ENCODE results near the gene CDKN1B.

The CDKN1B gene

DNA sequence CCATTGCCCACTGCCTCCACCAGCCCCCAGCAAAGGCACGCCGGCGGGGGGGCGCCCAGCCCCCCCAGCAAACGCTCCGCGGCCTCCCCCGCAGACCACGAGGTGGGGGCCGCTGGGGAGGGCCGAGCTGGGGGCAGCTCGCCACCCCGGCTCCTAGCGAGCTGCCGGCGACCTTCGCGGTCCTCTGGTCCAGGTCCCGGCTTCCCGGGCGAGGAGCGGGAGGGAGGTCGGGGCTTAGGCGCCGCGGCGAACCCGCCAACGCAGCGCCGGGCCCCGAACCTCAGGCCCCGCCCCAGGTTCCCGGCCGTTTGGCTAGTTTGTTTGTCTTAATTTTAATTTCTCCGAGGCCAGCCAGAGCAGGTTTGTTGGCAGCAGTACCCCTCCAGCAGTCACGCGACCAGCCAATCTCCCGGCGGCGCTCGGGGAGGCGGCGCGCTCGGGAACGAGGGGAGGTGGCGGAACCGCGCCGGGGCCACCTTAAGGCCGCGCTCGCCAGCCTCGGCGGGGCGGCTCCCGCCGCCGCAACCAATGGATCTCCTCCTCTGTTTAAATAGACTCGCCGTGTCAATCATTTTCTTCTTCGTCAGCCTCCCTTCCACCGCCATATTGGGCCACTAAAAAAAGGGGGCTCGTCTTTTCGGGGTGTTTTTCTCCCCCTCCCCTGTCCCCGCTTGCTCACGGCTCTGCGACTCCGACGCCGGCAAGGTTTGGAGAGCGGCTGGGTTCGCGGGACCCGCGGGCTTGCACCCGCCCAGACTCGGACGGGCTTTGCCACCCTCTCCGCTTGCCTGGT, at the start of gene CDKN1B:
Gene CDKN1B (plus strand): TSS at position 576 of the 793 bp plus-strand sequence. CDS start 472 bp downstream, outside the sequence.
- H3K4me1 ChIP-seq (ENCODE audit: control insufficient read depth in 1 of 2, insufficient read depth in 2 of 2, low read length in 2 of 2) = peaks cover 29 to 47% of the 10 kb centered on the region in 2 donors
- H3K27me3 ChIP-seq (ENCODE audit: low read depth, low read length) = no peaks in the 10 kb centered on the region
- peaks cover 20% of the 10 kb centered on the region in 2 donors for H3K36me3 ChIP-seq (ENCODE audit: control insufficient read depth in 1 of 2, insufficient read depth in 2 of 2, low read length in 2 of 2)
- peak within 1 kb of the TSS; percentile 83 to 98 for H3K4me3 ChIP-seq (ENCODE audit: low read depth in 1 of 2, low read length in 2 of 2)
- no peaks in the 10 kb centered on the region for H3K9me3 ChIP-seq (ENCODE audit: control insufficient read depth in 1 of 2, low read length in 2 of 2)
- H3K27ac ChIP-seq (ENCODE audit: low read length) = peak within 1 kb of the TSS; percentile 98

DNA sequence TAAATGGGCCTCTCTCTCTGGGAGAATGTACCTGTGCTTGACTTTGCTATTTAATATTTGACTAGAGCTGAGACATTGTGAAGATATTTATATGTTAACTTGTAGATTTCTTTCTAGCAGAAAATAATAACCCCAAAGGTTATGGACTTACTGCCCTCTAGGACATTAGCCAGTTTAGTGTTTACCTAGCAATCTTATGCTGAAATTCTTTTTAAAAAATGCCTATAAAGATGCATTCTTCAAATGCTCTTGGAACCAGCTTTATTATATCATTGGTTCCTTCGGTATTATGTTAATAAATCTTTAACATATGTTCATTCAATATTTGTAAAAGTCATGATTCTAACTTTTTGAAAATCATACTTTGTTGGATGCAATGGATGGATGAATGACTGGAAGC, 49.2 kb upstream of the CDKN1B start:
- H3K27me3 ChIP-seq (ENCODE audit: low read depth, low read length) = no peaks in the 10 kb centered on the region

DNA sequence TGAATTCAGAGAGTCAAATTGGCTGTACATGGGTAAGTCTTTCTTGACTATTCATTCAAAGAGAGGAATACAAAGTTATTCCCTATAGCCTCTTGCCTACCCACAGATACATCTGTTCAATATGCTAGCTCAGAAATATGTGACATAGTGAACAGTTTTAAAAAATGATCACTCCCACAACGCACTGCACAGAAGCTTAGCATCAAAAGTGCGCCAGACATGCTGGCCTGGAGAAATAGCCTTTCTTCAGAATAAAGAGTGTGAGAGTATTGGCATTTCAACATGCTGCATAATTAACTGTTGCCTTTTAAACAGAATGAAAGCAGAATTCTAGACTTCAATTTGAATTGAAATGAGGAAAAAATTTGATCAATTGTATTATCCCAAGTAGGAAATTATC, 48.1 kb upstream of the CDKN1B start:
- H3K4me3 ChIP-seq (ENCODE audit: low read depth in 1 of 2, low read length in 2 of 2) = no peak overlapping the region
- no peaks in the 10 kb centered on the region for H3K36me3 ChIP-seq (ENCODE audit: control insufficient read depth in 1 of 2, insufficient read depth in 2 of 2, low read length in 2 of 2)
- no peaks in the 10 kb centered on the region for H3K9me3 ChIP-seq (ENCODE audit: control insufficient read depth in 1 of 2, low read length in 2 of 2)
- no peaks in the 10 kb centered on the region for H3K4me1 ChIP-seq (ENCODE audit: control insufficient read depth in 1 of 2, insufficient read depth in 2 of 2, low read length in 2 of 2)
- no peaks in the 10 kb centered on the region for H3K27me3 ChIP-seq (ENCODE audit: low read depth, low read length)
- H3K27ac ChIP-seq (ENCODE audit: low read length) = no peak overlapping the region

More for the DNA sequence above, 49.2 kb upstream of the CDKN1B start:
- H3K9me3 ChIP-seq (ENCODE audit: control insufficient read depth in 1 of 2, low read length in 2 of 2) = no peaks in the 10 kb centered on the region
- no peaks in the 10 kb centered on the region for H3K4me1 ChIP-seq (ENCODE audit: control insufficient read depth in 1 of 2, insufficient read depth in 2 of 2, low read length in 2 of 2)
- H3K4me3 ChIP-seq (ENCODE audit: low read depth in 1 of 2, low read length in 2 of 2) = no peak overlapping the region
- H3K27ac ChIP-seq (ENCODE audit: low read length) = no peak overlapping the region
- H3K36me3 ChIP-seq (ENCODE audit: control insufficient read depth in 1 of 2, insufficient read depth in 2 of 2, low read length in 2 of 2) = no peaks in the 10 kb centered on the region

DNA sequence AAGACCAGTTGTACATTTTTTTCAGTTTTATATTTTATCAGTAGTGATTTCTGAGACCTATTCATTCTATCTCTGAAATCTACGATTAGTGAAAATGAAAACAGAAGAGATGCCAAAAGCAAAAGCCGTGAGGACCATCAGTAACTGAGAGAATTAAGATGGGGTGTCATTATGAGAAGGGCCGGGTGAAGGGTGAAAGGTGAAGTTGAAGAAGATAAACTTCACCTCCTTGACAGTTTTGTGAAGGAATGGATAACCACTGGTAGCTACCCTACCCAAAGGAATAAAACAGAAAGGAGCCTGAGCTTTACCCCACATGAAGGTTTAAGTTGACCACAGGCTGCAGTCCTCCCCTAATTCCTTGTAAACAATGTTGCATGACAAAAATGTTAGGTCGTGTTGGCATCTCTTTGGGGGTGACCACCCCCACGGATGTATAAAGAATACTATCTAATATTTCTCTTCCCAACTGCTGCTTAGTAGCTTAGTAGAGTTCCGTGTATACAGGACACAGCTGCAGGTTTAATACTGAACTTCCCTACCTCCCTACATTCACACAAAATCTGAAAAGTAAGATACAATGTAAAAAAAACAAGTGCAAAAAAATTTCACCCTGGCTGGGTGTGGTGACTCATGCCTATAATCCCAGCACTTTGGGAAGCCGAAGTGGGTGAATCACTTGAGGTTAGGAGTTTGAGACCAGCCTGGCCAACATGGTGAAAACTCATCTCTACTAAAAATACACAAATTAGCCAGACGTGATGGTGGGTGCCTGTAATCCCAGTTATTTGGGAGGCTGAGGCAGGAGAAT, 45.1 kb upstream of the CDKN1B start:
- no peak overlapping the region for H3K4me3 ChIP-seq (ENCODE audit: low read depth in 1 of 2, low read length in 2 of 2)
- no peaks in the 10 kb centered on the region for H3K9me3 ChIP-seq (ENCODE audit: control insufficient read depth in 1 of 2, low read length in 2 of 2)
- H3K27me3 ChIP-seq (ENCODE audit: low read depth, low read length) = no peaks in the 10 kb centered on the region
- no peaks in the 10 kb centered on the region for H3K4me1 ChIP-seq (ENCODE audit: control insufficient read depth in 1 of 2, insufficient read depth in 2 of 2, low read length in 2 of 2)
- H3K36me3 ChIP-seq (ENCODE audit: control insufficient read depth in 1 of 2, insufficient read depth in 2 of 2, low read length in 2 of 2) = no peaks in the 10 kb centered on the region
- no peak overlapping the region for H3K27ac ChIP-seq (ENCODE audit: low read length)

DNA sequence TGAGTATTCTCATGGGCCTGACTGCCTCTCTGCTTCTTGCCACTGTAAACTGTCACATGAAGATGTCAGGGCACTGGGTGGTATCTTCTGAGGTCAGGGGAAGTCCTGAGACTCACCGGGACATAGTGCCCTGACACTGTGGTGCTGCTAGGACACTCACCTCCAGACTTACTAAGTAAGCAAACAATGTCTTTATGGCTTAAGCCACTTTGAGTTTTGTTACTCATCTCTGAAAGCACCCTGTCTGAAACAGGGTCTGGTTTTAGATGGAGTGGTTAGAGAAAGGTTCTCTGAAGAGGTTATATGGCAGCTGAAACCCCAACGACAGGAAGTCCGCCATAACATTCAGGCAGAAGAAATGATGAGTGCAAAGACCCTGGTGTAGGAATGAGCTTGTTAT, 43.9 kb upstream of the CDKN1B start:
- Histone ChIP-seq H3K9me3 (ENCODE audit: control insufficient read depth in 1 of 2, low read length in 2 of 2) (no peaks in the 10 kb centered on the region), H3K4me3 (ENCODE audit: low read depth in 1 of 2, low read length in 2 of 2) (no peak overlapping the region), H3K4me1 (ENCODE audit: control insufficient read depth in 1 of 2, insufficient read depth in 2 of 2, low read length in 2 of 2) (no peaks in the 10 kb centered on the region), H3K27ac (ENCODE audit: low read length) (no peak overlapping the region), H3K36me3 (ENCODE audit: control insufficient read depth in 1 of 2, insufficient read depth in 2 of 2, low read length in 2 of 2) (no peaks in the 10 kb centered on the region), H3K27me3 (ENCODE audit: low read depth, low read length) (no peaks in the 10 kb centered on the region)

DNA sequence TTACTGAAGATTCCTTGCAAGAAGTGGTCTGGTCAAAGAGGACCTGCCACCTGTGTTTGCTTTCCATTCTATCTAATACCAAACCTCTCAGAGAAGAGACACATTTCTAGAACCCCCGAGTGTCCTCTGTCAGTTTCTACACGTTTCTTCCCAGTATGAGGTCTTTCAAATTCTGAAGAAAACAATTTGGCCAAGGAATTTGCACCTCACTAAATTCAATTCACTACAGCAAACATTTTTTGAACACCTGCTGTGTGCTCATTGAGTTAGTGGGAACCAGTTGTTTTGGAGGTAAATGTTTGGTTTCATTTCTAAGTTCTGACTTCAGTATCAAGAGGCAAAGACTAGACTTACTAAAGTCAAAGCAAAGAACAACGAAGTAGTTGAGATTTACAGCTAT, 40.6 kb upstream of the CDKN1B start:
- Histone ChIP-seq H3K27me3 (ENCODE audit: low read depth, low read length) (no peaks in the 10 kb centered on the region), H3K36me3 (ENCODE audit: control insufficient read depth in 1 of 2, insufficient read depth in 2 of 2, low read length in 2 of 2) (no peaks in the 10 kb centered on the region), H3K9me3 (ENCODE audit: control insufficient read depth in 1 of 2, low read length in 2 of 2) (no peaks in the 10 kb centered on the region), H3K4me3 (ENCODE audit: low read depth in 1 of 2, low read length in 2 of 2) (no peak overlapping the region), H3K27ac (ENCODE audit: low read length) (no peak overlapping the region), H3K4me1 (ENCODE audit: control insufficient read depth in 1 of 2, insufficient read depth in 2 of 2, low read length in 2 of 2) (no peaks in the 10 kb centered on the region)

DNA sequence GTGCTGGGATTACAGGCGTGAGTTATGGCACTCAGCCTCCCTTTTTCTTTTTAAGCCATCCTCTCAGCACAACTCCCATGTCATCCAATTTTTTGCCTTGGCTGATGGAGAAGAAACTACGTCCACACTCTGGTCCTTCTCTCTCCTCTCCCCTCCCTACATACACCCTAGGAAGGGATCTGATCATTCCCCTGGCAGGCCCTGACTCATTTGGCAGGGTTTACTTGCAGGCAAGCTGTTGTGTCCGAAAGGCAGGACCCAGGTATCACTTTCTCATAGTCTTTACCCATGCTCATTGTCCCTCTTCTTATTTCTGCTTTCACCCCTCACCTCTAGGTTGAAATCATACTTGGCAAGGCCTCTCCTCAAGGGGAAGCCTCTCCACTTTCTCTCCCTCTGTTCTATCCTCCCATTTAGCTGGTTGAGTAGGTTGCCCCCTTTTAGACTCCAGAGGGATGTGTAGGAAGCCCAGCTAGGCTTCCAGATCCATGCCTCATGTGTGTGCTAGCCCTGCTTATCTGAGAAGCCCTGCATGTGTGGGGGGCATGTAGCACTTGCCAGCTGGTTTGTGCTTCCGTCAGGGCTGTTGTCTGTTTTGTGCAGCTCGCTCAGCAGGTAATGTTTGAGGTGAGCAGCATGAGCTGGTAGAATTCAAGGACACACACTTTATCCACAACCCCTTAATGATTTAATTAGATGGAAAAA, 36.0 kb upstream of the CDKN1B start:
- no peak overlapping the region for H3K4me3 ChIP-seq (ENCODE audit: low read depth in 1 of 2, low read length in 2 of 2)
- H3K4me1 ChIP-seq (ENCODE audit: control insufficient read depth in 1 of 2, insufficient read depth in 2 of 2, low read length in 2 of 2) = peaks cover 0 to 7% of the 10 kb centered on the region in 2 donors
- H3K27me3 ChIP-seq (ENCODE audit: low read depth, low read length) = no peaks in the 10 kb centered on the region
- no peak overlapping the region for H3K27ac ChIP-seq (ENCODE audit: low read length)
- H3K9me3 ChIP-seq (ENCODE audit: control insufficient read depth in 1 of 2, low read length in 2 of 2) = no peaks in the 10 kb centered on the region
- H3K36me3 ChIP-seq (ENCODE audit: control insufficient read depth in 1 of 2, insufficient read depth in 2 of 2, low read length in 2 of 2) = no peaks in the 10 kb centered on the region

DNA sequence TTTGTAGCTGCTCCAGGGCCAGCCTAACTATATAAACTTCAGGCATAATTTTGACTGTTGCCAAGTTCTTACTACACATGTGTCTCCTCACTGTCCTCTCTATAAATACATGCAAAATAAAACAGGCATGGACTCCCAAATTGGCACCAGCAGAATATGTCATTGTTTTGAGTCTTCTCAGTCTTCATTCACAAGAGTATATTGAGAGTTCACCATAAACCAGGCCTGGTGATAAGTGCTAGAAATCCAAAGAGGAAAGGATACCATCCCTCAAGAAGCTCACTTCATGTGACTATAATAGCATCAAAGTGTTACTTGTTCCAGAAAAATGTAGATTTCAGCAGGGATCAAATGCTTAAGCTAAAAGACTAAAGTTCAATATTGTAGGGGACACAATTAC, 34.9 kb upstream of the CDKN1B start:
- H3K27ac ChIP-seq (ENCODE audit: low read length) = no peak overlapping the region
- H3K36me3 ChIP-seq (ENCODE audit: control insufficient read depth in 1 of 2, insufficient read depth in 2 of 2, low read length in 2 of 2) = no peaks in the 10 kb centered on the region
- H3K4me1 ChIP-seq (ENCODE audit: control insufficient read depth in 1 of 2, insufficient read depth in 2 of 2, low read length in 2 of 2) = peaks cover 0 to 7% of the 10 kb centered on the region in 2 donors
- no peaks in the 10 kb centered on the region for H3K9me3 ChIP-seq (ENCODE audit: control insufficient read depth in 1 of 2, low read length in 2 of 2)
- no peak overlapping the region for H3K4me3 ChIP-seq (ENCODE audit: low read depth in 1 of 2, low read length in 2 of 2)
- no peaks in the 10 kb centered on the region for H3K27me3 ChIP-seq (ENCODE audit: low read depth, low read length)

DNA sequence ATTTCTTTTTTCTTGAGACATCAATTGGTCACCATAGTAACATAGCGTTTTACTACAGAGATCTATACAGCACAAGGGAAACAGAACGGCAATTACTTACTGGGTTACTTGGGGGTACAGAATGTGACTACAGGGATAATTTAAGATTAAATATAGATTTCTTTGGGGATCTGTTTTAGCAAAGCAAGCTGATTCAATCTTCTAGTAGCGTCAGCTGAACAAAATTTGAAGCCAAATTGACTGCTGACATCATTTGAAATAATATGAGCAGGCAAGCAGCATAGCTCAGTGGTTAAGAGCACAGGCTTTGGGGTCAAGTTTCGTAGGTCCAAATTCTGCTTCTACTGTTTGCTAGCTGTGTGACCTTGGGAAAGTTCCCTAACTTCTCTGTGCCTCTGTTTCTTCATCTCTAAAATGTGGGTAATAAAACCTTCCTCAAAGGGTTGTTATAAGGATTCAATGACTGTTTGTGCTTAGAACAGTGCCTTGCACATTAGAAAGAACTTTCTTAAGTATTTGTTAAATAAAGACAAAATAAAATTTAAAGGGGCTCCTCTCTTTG, 34.0 kb upstream of the CDKN1B start:
- Histone ChIP-seq H3K36me3 (ENCODE audit: control insufficient read depth in 1 of 2, insufficient read depth in 2 of 2, low read length in 2 of 2) (no peaks in the 10 kb centered on the region), H3K9me3 (ENCODE audit: control insufficient read depth in 1 of 2, low read length in 2 of 2) (no peaks in the 10 kb centered on the region), H3K4me3 (ENCODE audit: low read depth in 1 of 2, low read length in 2 of 2) (no peak overlapping the region), H3K4me1 (ENCODE audit: control insufficient read depth in 1 of 2, insufficient read depth in 2 of 2, low read length in 2 of 2) (peaks cover 0 to 7% of the 10 kb centered on the region in 2 donors), H3K27me3 (ENCODE audit: low read depth, low read length) (no peaks in the 10 kb centered on the region), H3K27ac (ENCODE audit: low read length) (no peak overlapping the region)

DNA sequence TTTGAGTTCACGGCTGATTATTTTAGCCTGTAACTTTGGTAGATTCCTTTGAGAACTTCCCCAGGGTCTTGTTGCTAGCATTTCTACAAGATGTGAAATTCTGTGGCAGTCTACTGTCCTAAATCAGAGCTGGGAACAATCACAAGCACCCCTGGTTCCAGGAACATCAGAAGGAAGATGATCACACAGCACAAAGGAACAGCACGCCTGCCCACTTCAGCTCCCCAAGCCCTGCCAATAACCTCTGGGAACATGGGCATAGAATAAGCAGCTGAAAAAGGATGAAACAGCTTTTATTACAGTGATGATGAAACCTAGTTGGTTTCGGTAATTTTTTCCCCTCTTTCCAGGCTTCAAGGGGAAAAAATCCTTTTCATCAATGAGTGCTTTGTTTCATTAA, 33.4 kb upstream of the CDKN1B start:
- Histone ChIP-seq H3K4me3 (ENCODE audit: low read depth in 1 of 2, low read length in 2 of 2) (no peak overlapping the region), H3K4me1 (ENCODE audit: control insufficient read depth in 1 of 2, insufficient read depth in 2 of 2, low read length in 2 of 2) (peaks cover 0 to 7% of the 10 kb centered on the region in 2 donors), H3K27ac (ENCODE audit: low read length) (no peak overlapping the region), H3K9me3 (ENCODE audit: control insufficient read depth in 1 of 2, low read length in 2 of 2) (no peaks in the 10 kb centered on the region), H3K27me3 (ENCODE audit: low read depth, low read length) (no peaks in the 10 kb centered on the region), H3K36me3 (ENCODE audit: control insufficient read depth in 1 of 2, insufficient read depth in 2 of 2, low read length in 2 of 2) (no peaks in the 10 kb centered on the region)
